SK-N-SH treated with all-trans-retinoic acid at 6 μM for 48 hours (cell line): Measurements from ENCODE around the gene ATRNL1.

Experiments used
- ATAC-seq: fragments of 200-7000 bp; cut with Tn5 transposase; 3 replicates; pipeline ENCODE4 v1.9.1; 2020; ENCODE audit warnings: mild to moderate bottlenecking, moderate library complexity
- ARNTL ChIP-seq: fragments of 450-650 bp; formaldehyde crosslinking; IDR thresholded peaks from 2 replicates; pipeline ENCODE4 v1.5.0; 2020; ENCODE audit warnings: low read depth, mild to moderate bottlenecking, moderate library complexity, borderline replicate concordance
- BACH2 ChIP-seq: fragments of 250-450 bp; sonication (Bioruptor Pico); IDR thresholded peaks from 2 replicates; pipeline ENCODE4 v1.9.0; 2021; ENCODE audit warnings: mild to moderate bottlenecking, borderline replicate concordance
- CSDC2 ChIP-seq: fragments of 250-450 bp; sonication (Bioruptor Pico); IDR thresholded peaks from 2 replicates; pipeline ENCODE4 v1.5.0; 2020; ENCODE audit warnings: mild to moderate bottlenecking, moderate library complexity
- ESRRG ChIP-seq: fragments of 250-450 bp; sonication (Bioruptor Pico); IDR thresholded peaks from 2 replicates; pipeline ENCODE4 v1.6.1; 2021; ENCODE audit warnings: mild to moderate bottlenecking
- GLIS3 ChIP-seq: fragments of 250-450 bp; sonication (Bioruptor Pico); IDR thresholded peaks from 2 replicates; pipeline ENCODE4 v1.5.0; 2020; ENCODE audit warnings: mild to moderate bottlenecking, moderate library complexity
- ISL1 ChIP-seq: fragments of 250-450 bp; sonication (Bioruptor Pico); IDR thresholded peaks from 2 replicates; pipeline ENCODE4 v2.1.2; 2022; ENCODE audit warnings: mild to moderate bottlenecking, moderate library complexity
- OSR1 ChIP-seq: fragments of 250-450 bp; sonication (Bioruptor Pico); IDR thresholded peaks from 2 replicates; pipeline ENCODE4 v1.8.0; 2022; ENCODE audit warnings: moderate library complexity, mild to moderate bottlenecking, inconsistent platforms
- PATZ1 ChIP-seq: fragments of 250-450 bp; sonication (Bioruptor Pico); IDR thresholded peaks from 2 replicates; pipeline ENCODE4 v1.8.0; 2020; ENCODE audit warnings: mild to moderate bottlenecking, moderate library complexity, borderline replicate concordance
- POU6F1 ChIP-seq: fragments of 250-450 bp; sonication (Bioruptor Pico); IDR thresholded peaks from 2 replicates; pipeline ENCODE4 v1.8.0; 2021; ENCODE audit warnings: low read depth, mild to moderate bottlenecking, moderate library complexity, borderline replicate concordance
- PPARA ChIP-seq: fragments of 250-450 bp; sonication (Bioruptor Pico); IDR thresholded peaks from 2 replicates; pipeline ENCODE4 v1.5.0; 2020; ENCODE audit warnings: mild to moderate bottlenecking, borderline replicate concordance
- RARB ChIP-seq: fragments of 250-450 bp; sonication (Bioruptor Pico); IDR thresholded peaks from 2 replicates; pipeline ENCODE4 v1.8.0; 2021; ENCODE audit warnings: mild to moderate bottlenecking, moderate library complexity
- SNAI2 ChIP-seq: fragments of 250-450 bp; sonication (Bioruptor Pico); IDR thresholded peaks from 2 replicates; pipeline ENCODE4 v1.5.0; 2020; ENCODE audit warnings: mild to moderate bottlenecking, moderate library complexity
- TCF4 ChIP-seq: fragments of 250-450 bp; sonication (Bioruptor Pico); IDR thresholded peaks from 2 replicates; pipeline ENCODE4 v1.8.0; 2021; ENCODE audit warnings: mild to moderate bottlenecking, moderate library complexity, borderline replicate concordance
- TOX ChIP-seq: fragments of 250-450 bp; sonication (Bioruptor Pico); IDR thresholded peaks from 2 replicates; pipeline ENCODE4 v1.8.0; 2021; ENCODE audit warnings: mild to moderate bottlenecking, moderate library complexity, borderline replicate concordance
- ZC3H10 ChIP-seq: fragments of 250-450 bp; sonication (Bioruptor Pico); IDR thresholded peaks from 2 replicates; pipeline ENCODE4 v1.5.1; 2021; ENCODE audit warnings: mild to moderate bottlenecking, moderate library complexity
- ZFP3 ChIP-seq: fragments of 250-450 bp; sonication (Bioruptor Pico); IDR thresholded peaks from 2 replicates; pipeline ENCODE4 v1.5.0; 2020; ENCODE audit warnings: mild to moderate bottlenecking, moderate library complexity
- ZFP30 ChIP-seq: fragments of 450-650 bp; formaldehyde crosslinking; IDR thresholded peaks from 2 replicates; pipeline ENCODE4 v1.5.0; 2022; ENCODE audit warnings: mild to moderate bottlenecking, moderate library complexity
- ZNF565 ChIP-seq: fragments of 450-650 bp; formaldehyde crosslinking; conservative IDR thresholded peaks from 2 replicates; pipeline ENCODE4 v1.5.0; 2020; ENCODE audit warnings: low read depth, mild to moderate bottlenecking, moderate library complexity
- ZNF70 ChIP-seq: fragments of 450-650 bp; formaldehyde crosslinking; IDR thresholded peaks from 2 replicates; pipeline ENCODE4 v1.5.0; 2020; ENCODE audit warnings: mild to moderate bottlenecking, moderate library complexity
- ZNF8 ChIP-seq: fragments of 450-650 bp; formaldehyde crosslinking; IDR thresholded peaks from 2 replicates; pipeline ENCODE4 v1.5.0; 2020; ENCODE audit warnings: mild to moderate bottlenecking, moderate library complexity
- TF ChIP-seq, protein P1 (sequence below): fragments of 250-450 bp; sonication (Bioruptor Pico); IDR thresholded peaks from 2 replicates; pipeline ENCODE4 v1.5.1; 2021; ENCODE audit warnings: mild to moderate bottlenecking, moderate library complexity
- TF ChIP-seq, protein P2 (sequence below): fragments of 250-450 bp; sonication (Bioruptor Pico); IDR thresholded peaks from 2 replicates; pipeline ENCODE4 v1.5.1; 2020; ENCODE audit warnings: low read depth, mild to moderate bottlenecking, moderate library complexity
- TF ChIP-seq, protein P3 (sequence below): fragments of 250-450 bp; sonication (Bioruptor Pico); IDR thresholded peaks from 2 replicates; pipeline ENCODE4 v1.5.0; 2020; ENCODE audit warnings: mild to moderate bottlenecking, moderate library complexity

The ATRNL1 gene

DNA sequence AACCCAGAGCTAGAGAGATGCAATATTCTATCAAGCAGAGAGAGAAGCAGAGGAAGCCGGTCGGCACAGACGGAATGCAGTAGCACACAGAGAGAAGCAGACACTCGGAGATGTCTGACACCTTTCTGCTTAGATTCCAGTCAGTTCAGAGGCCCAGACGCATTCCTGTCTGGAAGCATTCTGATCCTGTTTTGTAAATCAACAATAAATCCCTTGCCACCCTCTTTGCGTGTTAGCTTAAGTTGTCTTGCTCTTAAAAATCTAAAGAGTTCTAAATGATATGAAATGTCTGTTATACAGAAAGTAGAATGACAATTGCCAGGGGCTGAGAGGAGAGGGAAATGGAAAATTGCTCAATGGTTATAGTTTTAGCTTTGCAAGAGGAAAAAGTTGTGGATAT lies 27.4 kb upstream of the ATRNL1 start:
- no peak for ATAC-seq
- no peak for TF ChIP-seq ZFP3 (CRISPR knock-in tag)
- TF ChIP-seq RARB (CRISPR knock-in tag) = no peak
- TF ChIP-seq OSR1 (CRISPR knock-in tag) = no peak
- TF ChIP-seq POU6F1 (CRISPR knock-in tag) = no peak
- no peak for TF ChIP-seq ZFP30 (CRISPR knock-in tag)
- TF ChIP-seq, protein P1, sequence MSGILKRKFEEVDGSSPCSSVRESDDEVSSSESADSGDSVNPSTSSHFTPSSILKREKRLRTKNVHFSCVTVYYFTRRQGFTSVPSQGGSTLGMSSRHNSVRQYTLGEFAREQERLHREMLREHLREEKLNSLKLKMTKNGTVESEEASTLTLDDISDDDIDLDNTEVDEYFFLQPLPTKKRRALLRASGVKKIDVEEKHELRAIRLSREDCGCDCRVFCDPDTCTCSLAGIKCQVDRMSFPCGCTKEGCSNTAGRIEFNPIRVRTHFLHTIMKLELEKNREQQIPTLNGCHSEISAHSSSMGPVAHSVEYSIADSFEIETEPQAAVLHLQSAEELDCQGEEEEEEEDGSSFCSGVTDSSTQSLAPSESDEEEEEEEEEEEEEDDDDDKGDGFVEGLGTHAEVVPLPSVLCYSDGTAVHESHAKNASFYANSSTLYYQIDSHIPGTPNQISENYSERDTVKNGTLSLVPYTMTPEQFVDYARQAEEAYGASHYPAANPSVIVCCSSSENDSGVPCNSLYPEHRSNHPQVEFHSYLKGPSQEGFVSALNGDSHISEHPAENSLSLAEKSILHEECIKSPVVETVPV (CRISPR knock-in tag) = no peak
- TF ChIP-seq GLIS3 (CRISPR knock-in tag) = no peak
- TF ChIP-seq CSDC2 (CRISPR knock-in tag) = no peak
- TF ChIP-seq PPARA (CRISPR knock-in tag) = no peak
- TF ChIP-seq ZNF8 = no peak
- no peak for TF ChIP-seq ZC3H10
- no peak for TF ChIP-seq PATZ1 (CRISPR knock-in tag)
- TF ChIP-seq ARNTL (CRISPR knock-in tag) = no peak
- TF ChIP-seq TOX (CRISPR knock-in tag) = no peak
- TF ChIP-seq ESRRG = no peak
- no peak for TF ChIP-seq TCF4 (CRISPR knock-in tag)
- TF ChIP-seq SNAI2 = no peak
- TF ChIP-seq, protein P2, sequence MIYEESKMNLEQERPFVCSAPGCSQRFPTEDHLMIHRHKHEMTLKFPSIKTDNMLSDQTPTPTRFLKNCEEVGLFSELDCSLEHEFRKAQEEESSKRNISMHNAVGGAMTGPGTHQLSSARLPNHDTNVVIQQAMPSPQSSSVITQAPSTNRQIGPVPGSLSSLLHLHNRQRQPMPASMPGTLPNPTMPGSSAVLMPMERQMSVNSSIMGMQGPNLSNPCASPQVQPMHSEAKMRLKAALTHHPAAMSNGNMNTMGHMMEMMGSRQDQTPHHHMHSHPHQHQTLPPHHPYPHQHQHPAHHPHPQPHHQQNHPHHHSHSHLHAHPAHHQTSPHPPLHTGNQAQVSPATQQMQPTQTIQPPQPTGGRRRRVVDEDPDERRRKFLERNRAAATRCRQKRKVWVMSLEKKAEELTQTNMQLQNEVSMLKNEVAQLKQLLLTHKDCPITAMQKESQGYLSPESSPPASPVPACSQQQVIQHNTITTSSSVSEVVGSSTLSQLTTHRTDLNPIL (CRISPR knock-in tag) = no peak
- no peak for TF ChIP-seq ZNF70 (CRISPR knock-in tag)
- TF ChIP-seq BACH2 (CRISPR knock-in tag) = no peak

DNA sequence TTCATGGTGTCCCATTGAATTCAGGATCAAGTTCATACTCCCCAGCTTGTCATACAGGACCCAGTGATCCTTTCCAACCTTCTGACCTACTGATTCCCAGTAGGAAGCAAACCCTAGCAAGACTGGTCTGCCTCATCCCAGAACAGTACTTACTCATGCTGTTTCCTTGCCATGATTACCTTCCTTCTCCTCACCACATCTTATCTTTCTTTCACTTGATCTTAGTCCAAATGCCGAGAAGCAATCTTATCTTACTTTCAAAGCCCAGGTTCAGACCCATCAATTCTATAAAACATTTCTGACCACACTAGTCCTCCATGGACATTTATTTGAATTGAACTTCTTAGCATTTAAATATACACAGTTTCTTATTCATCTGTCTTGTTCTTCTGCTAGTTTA lies 26.6 kb upstream of the ATRNL1 start:
- TF ChIP-seq, protein P3, sequence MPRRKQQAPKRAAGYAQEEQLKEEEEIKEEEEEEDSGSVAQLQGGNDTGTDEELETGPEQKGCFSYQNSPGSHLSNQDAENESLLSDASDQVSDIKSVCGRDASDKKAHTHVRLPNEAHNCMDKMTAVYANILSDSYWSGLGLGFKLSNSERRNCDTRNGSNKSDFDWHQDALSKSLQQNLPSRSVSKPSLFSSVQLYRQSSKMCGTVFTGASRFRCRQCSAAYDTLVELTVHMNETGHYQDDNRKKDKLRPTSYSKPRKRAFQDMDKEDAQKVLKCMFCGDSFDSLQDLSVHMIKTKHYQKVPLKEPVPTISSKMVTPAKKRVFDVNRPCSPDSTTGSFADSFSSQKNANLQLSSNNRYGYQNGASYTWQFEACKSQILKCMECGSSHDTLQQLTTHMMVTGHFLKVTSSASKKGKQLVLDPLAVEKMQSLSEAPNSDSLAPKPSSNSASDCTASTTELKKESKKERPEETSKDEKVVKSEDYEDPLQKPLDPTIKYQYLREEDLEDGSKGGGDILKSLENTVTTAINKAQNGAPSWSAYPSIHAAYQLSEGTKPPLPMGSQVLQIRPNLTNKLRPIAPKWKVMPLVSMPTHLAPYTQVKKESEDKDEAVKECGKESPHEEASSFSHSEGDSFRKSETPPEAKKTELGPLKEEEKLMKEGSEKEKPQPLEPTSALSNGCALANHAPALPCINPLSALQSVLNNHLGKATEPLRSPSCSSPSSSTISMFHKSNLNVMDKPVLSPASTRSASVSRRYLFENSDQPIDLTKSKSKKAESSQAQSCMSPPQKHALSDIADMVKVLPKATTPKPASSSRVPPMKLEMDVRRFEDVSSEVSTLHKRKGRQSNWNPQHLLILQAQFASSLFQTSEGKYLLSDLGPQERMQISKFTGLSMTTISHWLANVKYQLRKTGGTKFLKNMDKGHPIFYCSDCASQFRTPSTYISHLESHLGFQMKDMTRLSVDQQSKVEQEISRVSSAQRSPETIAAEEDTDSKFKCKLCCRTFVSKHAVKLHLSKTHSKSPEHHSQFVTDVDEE (CRISPR knock-in tag) = no peak
- TF ChIP-seq ZNF565 = no peak
- TF ChIP-seq SNAI2 = no peak
- ATAC-seq = no peak

GRCh38 chr10:115073796-115074195 lies 19.4 kb upstream of the ATRNL1 start:
- TF ChIP-seq, protein P2 (CRISPR knock-in tag) = no peak
- no peak for TF ChIP-seq ISL1 (CRISPR knock-in tag)
- no peak for TF ChIP-seq PPARA (CRISPR knock-in tag)
- TF ChIP-seq SNAI2 = no peak
- no peak for TF ChIP-seq TOX (CRISPR knock-in tag)
- TF ChIP-seq ZC3H10 = no peak
- no peak for TF ChIP-seq OSR1 (CRISPR knock-in tag)
- no peak for TF ChIP-seq ZNF8
- no peak for TF ChIP-seq CSDC2 (CRISPR knock-in tag)
- no peak for TF ChIP-seq PATZ1 (CRISPR knock-in tag)
- no peak for TF ChIP-seq ESRRG
- TF ChIP-seq, all 23 proteins: peak for 0
- ATAC-seq = no peak
